MM.1S (cell line): ENCODE data around the gene PRKCA.

Experiments
- DNase-seq: peaks from one replicate; pipeline ENCODE4 v3.0.0-alpha.2; 2015
- H2AFZ ChIP-seq: fragments of 300-600 bp; sonication (generic); 2 replicates; pipeline ENCODE4 v1.6.0; 2016; ENCODE audit warnings: antibody characterized with exemption, low read length
- H3F3A ChIP-seq: fragments of 300-600 bp; sonication (generic); 2 replicates; pipeline ENCODE4 v1.6.1; 2016; ENCODE audit warnings: mild to moderate bottlenecking, antibody characterized with exemption, low read length, moderate library complexity, mixed read lengths; ENCODE audit not compliant: insufficient read depth
- H3K27ac ChIP-seq: fragments of 300-600 bp; sonication (generic); 2 replicates; pipeline ENCODE4 v1.5.1; 2016; ENCODE audit warnings: mild to moderate bottlenecking, low read length
- H3K27me3 ChIP-seq: fragments of 300-600 bp; sonication (generic); replicated peaks from 2 replicates; pipeline ENCODE4 v1.6.0; 2016; ENCODE audit warnings: low read length; ENCODE audit not compliant: insufficient read depth
- H3K36me3 ChIP-seq: fragments of 300-600 bp; sonication (generic); replicated peaks from 2 replicates; pipeline ENCODE4 v1.6.1; 2016; ENCODE audit warnings: mild to moderate bottlenecking, low read length, mixed read lengths; ENCODE audit not compliant: insufficient read depth
- H3K4me1 ChIP-seq: fragments of 300-600 bp; sonication (generic); 2 replicates; pipeline ENCODE4 v1.6.1; 2016; ENCODE audit warnings: low read length, mixed read lengths
- H3K4me2 ChIP-seq: fragments of 300-600 bp; sonication (generic); 2 replicates; pipeline ENCODE4 v1.6.0; 2016; ENCODE audit warnings: low read depth, low read length
- H3K4me3 ChIP-seq: fragments of 300-600 bp; sonication (generic); 2 replicates; pipeline ENCODE4 v1.5.1; 2016; ENCODE audit warnings: low read length, mixed read lengths
- H3K79me2 ChIP-seq: fragments of 300-600 bp; sonication (generic); 2 replicates; pipeline ENCODE4 v1.6.1; 2016; ENCODE audit warnings: mixed run types, low read length, mixed read lengths
- H3K9ac ChIP-seq: fragments of 300-600 bp; sonication (generic); 2 replicates; pipeline ENCODE4 v1.6.1; 2016; ENCODE audit warnings: low read length, mixed read lengths
- H3K9me2 ChIP-seq: fragments of 300-600 bp; sonication (generic); replicated peaks from 2 replicates; pipeline ENCODE4 v1.6.1; 2016; ENCODE audit warnings: mild to moderate bottlenecking, low read length, mixed read lengths; ENCODE audit not compliant: insufficient read depth
- H3K9me3 ChIP-seq: fragments of 300-600 bp; sonication (generic); replicated peaks from 2 replicates; pipeline ENCODE4 v1.6.1; 2016; ENCODE audit warnings: mild to moderate bottlenecking, low read length, mixed read lengths; ENCODE audit not compliant: insufficient read depth
- H4K20me1 ChIP-seq: fragments of 300-600 bp; sonication (generic); 2 replicates; pipeline ENCODE4 v1.6.1; 2016; ENCODE audit warnings: mild to moderate bottlenecking, low read length, moderate library complexity, mixed read lengths; ENCODE audit not compliant: insufficient read depth
- EZH2 ChIP-seq: fragments of 300-600 bp; sonication (generic); optimal IDR thresholded peaks from 2 replicates; pipeline ENCODE3; 2017; ENCODE audit warnings: low read depth, mild to moderate bottlenecking, antibody characterized with exemption, low read length, mixed read lengths
- EZH2phosphoT487 ChIP-seq: fragments of 300-600 bp; sonication (generic); IDR thresholded peaks from 2 replicates; pipeline ENCODE4 v1.6.1; 2018; ENCODE audit warnings: antibody characterized with exemption, low read length
- TF ChIP-seq, protein P1 (sequence below): fragments of 300-600 bp; sonication (generic); IDR thresholded peaks from 2 replicates; pipeline ENCODE4 v1.5.1; 2016; ENCODE audit warnings: antibody characterized with exemption, low read length, mixed read lengths

The PRKCA gene

DNA sequence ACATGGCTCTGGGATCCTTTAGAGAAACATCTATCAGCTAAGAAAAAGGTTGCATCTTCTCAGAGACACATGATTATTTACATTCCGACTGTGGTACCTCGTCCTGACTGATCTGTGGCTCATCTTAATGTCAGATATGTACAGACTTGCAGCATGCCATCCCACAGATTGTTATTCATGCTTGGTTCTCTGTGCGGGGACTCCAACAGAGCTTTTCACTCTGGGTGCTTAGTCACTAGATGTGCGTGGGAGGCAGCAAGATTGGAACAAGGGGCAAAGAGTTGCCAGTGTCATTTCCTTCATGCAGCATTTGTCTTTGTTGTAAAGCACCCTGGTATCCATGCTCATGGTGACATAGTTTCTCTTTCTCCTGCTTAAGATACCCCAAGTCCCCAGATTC, 353.4 kb downstream of the PRKCA start:
- Histone ChIP-seq H3K36me3 (no peaks in the 10 kb centered on the region), H3K9me3 (no peaks in the 10 kb centered on the region), H3K9ac (no peak overlapping the region), H3K27me3 (no peaks in the 10 kb centered on the region), H3K4me1 (no peaks in the 10 kb centered on the region), H3K79me2 (no peaks in the 10 kb centered on the region), H2AFZ (no peak overlapping the region), H3K9me2 (no peaks in the 10 kb centered on the region), H4K20me1 (no peaks in the 10 kb centered on the region), H3F3A (no peaks in the 10 kb centered on the region), H3K4me2 (no peak overlapping the region), H3K4me3 (no peak overlapping the region), H3K27ac (no peak overlapping the region)
- DNase-seq, result no peak
- TF ChIP-seq EZH2phosphoT487 (no peak), EZH2 (no peak)
- TF ChIP-seq, protein P1, sequence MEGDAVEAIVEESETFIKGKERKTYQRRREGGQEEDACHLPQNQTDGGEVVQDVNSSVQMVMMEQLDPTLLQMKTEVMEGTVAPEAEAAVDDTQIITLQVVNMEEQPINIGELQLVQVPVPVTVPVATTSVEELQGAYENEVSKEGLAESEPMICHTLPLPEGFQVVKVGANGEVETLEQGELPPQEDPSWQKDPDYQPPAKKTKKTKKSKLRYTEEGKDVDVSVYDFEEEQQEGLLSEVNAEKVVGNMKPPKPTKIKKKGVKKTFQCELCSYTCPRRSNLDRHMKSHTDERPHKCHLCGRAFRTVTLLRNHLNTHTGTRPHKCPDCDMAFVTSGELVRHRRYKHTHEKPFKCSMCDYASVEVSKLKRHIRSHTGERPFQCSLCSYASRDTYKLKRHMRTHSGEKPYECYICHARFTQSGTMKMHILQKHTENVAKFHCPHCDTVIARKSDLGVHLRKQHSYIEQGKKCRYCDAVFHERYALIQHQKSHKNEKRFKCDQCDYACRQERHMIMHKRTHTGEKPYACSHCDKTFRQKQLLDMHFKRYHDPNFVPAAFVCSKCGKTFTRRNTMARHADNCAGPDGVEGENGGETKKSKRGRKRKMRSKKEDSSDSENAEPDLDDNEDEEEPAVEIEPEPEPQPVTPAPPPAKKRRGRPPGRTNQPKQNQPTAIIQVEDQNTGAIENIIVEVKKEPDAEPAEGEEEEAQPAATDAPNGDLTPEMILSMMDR, result no peak

DNA sequence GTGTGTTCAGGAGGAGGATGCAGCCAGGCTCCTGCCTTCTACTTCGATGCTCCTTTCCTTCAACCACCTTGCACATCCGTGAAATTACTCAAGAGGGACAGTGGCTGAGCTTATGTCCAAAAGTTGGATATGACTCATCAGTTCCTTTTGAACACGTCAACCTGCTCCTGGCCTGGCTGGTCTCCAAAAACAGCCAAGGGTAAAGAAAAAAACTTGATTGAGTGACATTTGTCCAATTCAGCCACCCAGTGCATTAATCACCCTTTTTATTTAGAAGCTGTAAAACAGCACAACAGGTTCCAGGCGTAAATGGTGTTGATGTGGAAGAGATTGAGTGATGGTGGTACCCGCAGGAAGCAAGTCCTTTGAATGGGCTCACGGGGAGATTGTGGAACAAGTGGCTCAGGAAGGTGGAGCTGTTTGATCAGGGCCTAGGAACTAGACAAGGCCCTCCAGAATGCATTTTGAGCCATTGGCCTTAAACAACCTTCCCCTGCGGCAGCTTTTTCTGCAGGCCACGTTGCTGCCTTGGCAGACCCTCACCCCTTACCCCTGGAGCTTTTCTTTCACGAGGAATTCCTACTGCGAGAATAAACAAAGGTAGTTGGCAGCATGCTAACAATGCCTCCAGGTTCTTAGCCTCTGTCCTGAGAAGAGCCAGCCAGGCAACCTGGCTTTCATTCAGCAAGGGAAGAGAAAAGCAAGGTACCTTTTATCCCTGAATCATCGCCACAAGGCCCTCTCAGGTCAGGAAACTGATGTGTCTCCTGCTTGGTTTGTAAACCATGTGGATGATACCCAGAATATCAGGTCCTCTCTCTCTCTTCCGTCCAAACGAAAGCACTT, 359.2 kb downstream of the PRKCA start:
- Histone ChIP-seq H3K36me3 (no peaks in the 10 kb centered on the region), H3K4me2 (no peak overlapping the region), H3K4me1 (no peaks in the 10 kb centered on the region), H3K27me3 (no peaks in the 10 kb centered on the region), H3K9me3 (no peaks in the 10 kb centered on the region), H3K9me2 (no peaks in the 10 kb centered on the region), H3F3A (no peaks in the 10 kb centered on the region), H3K4me3 (no peak overlapping the region), H3K27ac (no peak overlapping the region), H4K20me1 (no peaks in the 10 kb centered on the region), H3K79me2 (no peaks in the 10 kb centered on the region), H2AFZ (no peak overlapping the region), H3K9ac (no peak overlapping the region)
- no peak for DNase-seq
- no peak for TF ChIP-seq EZH2phosphoT487

DNA sequence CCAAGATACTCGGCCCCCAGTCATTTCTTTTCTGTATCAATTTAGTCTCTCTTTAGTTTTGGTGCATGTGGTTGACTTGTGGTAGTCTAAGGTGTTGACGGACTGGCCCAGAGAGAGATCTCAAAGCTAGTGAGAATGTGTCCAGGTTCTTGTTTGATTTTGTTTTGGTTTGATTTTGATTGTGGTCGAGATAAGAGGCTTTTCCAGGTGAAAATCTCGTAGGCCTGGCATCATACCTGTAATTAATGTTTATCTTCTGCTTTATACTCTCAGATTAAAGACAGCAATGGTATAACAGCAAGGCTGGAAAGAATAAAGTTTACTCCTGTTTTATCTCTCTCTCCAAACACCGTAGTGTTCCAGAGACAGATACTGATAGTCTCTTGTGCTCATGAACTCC, 360.1 kb downstream of the PRKCA start:
- Histone ChIP-seq H3K27ac (no peak overlapping the region), H3K4me3 (no peak overlapping the region), H3K9me3 (no peaks in the 10 kb centered on the region), H3K9ac (no peak overlapping the region), H3K4me1 (no peaks in the 10 kb centered on the region), H3K36me3 (no peaks in the 10 kb centered on the region), H3K9me2 (no peaks in the 10 kb centered on the region), H3K4me2 (no peak overlapping the region), H3K27me3 (no peaks in the 10 kb centered on the region), H2AFZ (no peak overlapping the region), H4K20me1 (no peaks in the 10 kb centered on the region), H3F3A (no peaks in the 10 kb centered on the region), H3K79me2 (no peaks in the 10 kb centered on the region)
- TF ChIP-seq EZH2phosphoT487, result no peak
- TF ChIP-seq EZH2, result no peak
- TF ChIP-seq, protein P1, result no peak
- no peak for DNase-seq

DNA sequence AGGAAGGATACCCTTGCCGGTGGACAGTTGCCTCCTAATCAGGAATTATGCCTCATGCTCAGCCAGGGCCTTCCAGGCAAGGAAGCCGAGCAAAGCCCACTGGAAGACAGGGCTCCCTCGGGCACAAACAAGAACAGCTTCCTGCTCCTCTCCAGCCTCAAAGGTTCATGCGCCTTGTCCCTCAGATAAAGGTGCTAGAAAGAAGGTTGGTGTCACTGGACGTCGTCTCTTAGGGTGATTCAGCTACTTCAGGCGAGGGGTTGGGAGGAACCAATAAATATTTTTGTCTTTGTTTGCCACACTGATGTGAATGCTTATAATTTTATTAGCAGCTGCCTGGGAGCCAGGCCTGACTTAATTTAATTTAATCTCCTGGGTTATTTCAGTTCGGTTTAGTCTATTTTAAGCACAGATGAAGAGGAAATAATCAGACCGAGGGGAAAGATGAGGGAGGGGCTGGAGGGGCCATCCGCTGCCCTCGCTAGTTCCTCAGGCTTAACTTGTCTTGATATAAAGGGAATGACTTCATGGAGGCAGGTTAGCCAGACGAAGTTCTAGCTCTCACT, 360.7 kb downstream of the PRKCA start:
- Histone ChIP-seq H3K79me2 (no peaks in the 10 kb centered on the region), H3K36me3 (no peaks in the 10 kb centered on the region), H4K20me1 (no peaks in the 10 kb centered on the region), H3K9me3 (no peaks in the 10 kb centered on the region), H3K27me3 (no peaks in the 10 kb centered on the region), H2AFZ (no peak overlapping the region), H3F3A (no peaks in the 10 kb centered on the region), H3K9ac (no peak overlapping the region), H3K9me2 (no peaks in the 10 kb centered on the region), H3K4me3 (no peak overlapping the region), H3K4me2 (no peak overlapping the region), H3K27ac (no peak overlapping the region), H3K4me1 (no peaks in the 10 kb centered on the region)
- TF ChIP-seq EZH2 (no peak), EZH2phosphoT487 (no peak)
- TF ChIP-seq, protein P1, result no peak
- DNase-seq, result no peak
